Right renal pelvis (tissue), 4 donors: Measurements from ENCODE around the gene VAMP5. TPM values are rescaled to one million over a fixed set of nuclear protein-coding genes. Genes with fewer than 3 reads are reported as not detected.
A peak's percentile ranks its signal among the peaks of the same experiment; 100 is the strongest.
"Not testable (repeated sequence)": the region's sequence is repeated elsewhere in the genome, so short reads cannot be mapped to it uniquely, and the experiment has no call there.

Experiments used
- DNase-seq, 4 donors: peaks; one replicate each; pipeline ENCODE4 v3.0.0-alpha.2; 2013; ENCODE audit warnings: low read depth in 4 of 4, low spot score in 3 of 4, missing footprints in 1 of 4
- polyA plus RNA-seq, 4 donors: library from polyadenylated mRNA; unstranded; fragments of 120-200 nt; gene quantifications; one replicate each; pipeline ENCODE4 v1.2.1, GENCODE V29; 2013; ENCODE audit not compliant: insufficient read length in 4 of 4

VAMP5 gene
- polyA plus RNA-seq, 4 donors: 40.5 to 50.8 (median 42.5) TPM

GRCh38 chr2:85582492-85582891 is 1.7 kb upstream of the VAMP5 start:
- DNase-seq: no peak

- DNase-seq: no peak
These were observed 421 bp upstream of the VAMP5 start for GRCh38 chr2:85583667-85584353.

- no peak for DNase-seq
These were observed 888 bp downstream of the VAMP5 start for GRCh38 chr2:85584857-85585780.

- DNase-seq: no peak
These were observed 1.5 kb downstream of the VAMP5 start for GRCh38 chr2:85585781-85586105.

GRCh38 chr2:85588236-85588635 is 4.0 kb downstream of the VAMP5 start:
- DNase-seq: no peak

- no peak for DNase-seq
These were observed 4.4 kb downstream of the VAMP5 start for GRCh38 chr2:85588645-85589044.

GRCh38 chr2:85589181-85589580 is 5.0 kb downstream of the VAMP5 start:
- no peak for DNase-seq

- no peak for DNase-seq
These were observed 6.0 kb downstream of the VAMP5 start for GRCh38 chr2:85589982-85590791.

- no peak for DNase-seq
These were observed 6.7 kb downstream of the VAMP5 start for GRCh38 chr2:85590950-85591349.

- no peak for DNase-seq
These were observed 7.3 kb downstream of the VAMP5 start for GRCh38 chr2:85591563-85591962.

GRCh38 chr2:85592299-85592698 is 8.1 kb downstream of the VAMP5 start:
- DNase-seq: not testable (repeated sequence)

- DNase-seq: no peak
These were observed 8.8 kb downstream of the VAMP5 start for GRCh38 chr2:85593023-85593422.

GRCh38 chr2:85594715-85595300 is 10.6 kb downstream of the VAMP5 start:
- DNase-seq: no peak

- peak; percentile 89 to 96 (median 94) for DNase-seq
These were observed 11.2 kb downstream of the VAMP5 start, which contains the start of gene RNF181 for GRCh38 chr2:85595301-85596025. Gene RNF181 (plus strand): TSS chr2:85595745. CDS start chr2:85595764, 19 bp downstream.

- DNase-seq: no peak
These were observed 11.7 kb downstream of the VAMP5 start for GRCh38 chr2:85596026-85596333.

GRCh38 chr2:85596486-85597143 is 12.4 kb downstream of the VAMP5 start:
- no peak for DNase-seq

- no peak for DNase-seq
These were observed 13.0 kb downstream of the VAMP5 start for GRCh38 chr2:85597241-85597640.

GRCh38 chr2:85598594-85599340 is 14.5 kb downstream of the VAMP5 start:
- no peak for DNase-seq
